Testis (tissue), 3 donors: ENCODE results near the gene NOS1AP. TPM values are rescaled to one million over a fixed set of nuclear protein-coding genes. Genes with fewer than 3 reads are reported as not detected.

Source experiments
- DNase-seq: peaks from one replicate; pipeline ENCODE4 v3.0.0-alpha.2; 2019
- H3K27ac ChIP-seq, 2 donors: fragments of 200-600 bp; sonication (generic); one replicate each; pipeline ENCODE4 v1.5.1; 2019
- H3K27me3 ChIP-seq: fragments of 200-600 bp; sonication (generic); one replicate; pipeline ENCODE4 v1.5.1; 2019
- H3K36me3 ChIP-seq: fragments of 200-600 bp; sonication (generic); one replicate; pipeline ENCODE4 v1.5.1; 2017; ENCODE audit warnings: low read depth; ENCODE audit errors: missing control alignments
- H3K4me1 ChIP-seq: fragments of 200-600 bp; sonication (generic); one replicate; pipeline ENCODE4 v1.5.1; 2019
- H3K4me3 ChIP-seq, 2 donors: fragments of 200-600 bp; sonication (generic); one replicate each; pipeline ENCODE4 v1.5.1; 2017 to 2019
- H3K9me3 ChIP-seq: fragments of 200-600 bp; sonication (generic); one replicate; pipeline ENCODE4 v1.5.1; 2017
- POLR2A ChIP-seq: fragments of 450-650 bp; IDR thresholded peaks from one replicate; pipeline ENCODE4 v1.6.1; 2017; ENCODE audit warnings: antibody characterized with exemption, mild to moderate bottlenecking, moderate library complexity
- WGBS, 2 donors: methylation state at CpG; one replicate each; pipeline ENCODE4 v1.1.5; 2018; 5-methylcytosine and 5-hydroxymethylcytosine counted together
- intact Hi-C: fragments of 100-400 bp; cut with DNase I; formaldehyde crosslinking; loops from one replicate; pipeline ENCODE4 v1.15.1; 2023; ENCODE audit warnings: low total_unique reads
- polyA plus RNA-seq: library from polyadenylated mRNA; stranded (reverse); fragments of 350-450 nt; fragmentation: Illumina TruSeq; extraction: RNeasy Lipid Tissue Mini Kit (QIAGEN cat#74804); gene quantifications from one replicate; pipeline ENCODE4 v1.2.3, GENCODE V29; 2014; ENCODE audit warnings: low read depth, low replicate concordance; ENCODE audit not compliant: insufficient read depth
- total RNA-seq, 2 donors: library from RNA; depleted of rRNA; stranded (reverse); fragments of >200 nt; gene quantifications; one replicate each; pipeline ENCODE4 v1.2.3, GENCODE V29; 2016
- TF ChIP-seq, protein P1 (sequence below), 3 experiments: fragments of 450-650 bp in 2 of 3; fragments of 200-600 bp in 1 of 3; sonication (generic) in 1 of 3; IDR thresholded peaks; one replicate each; pipeline ENCODE4 v1.5.1; 2016 to 2019; ENCODE audit warnings: antibody characterized with exemption in 3 of 3, mild to moderate bottlenecking in 2 of 3, moderate library complexity in 1 of 3

NOS1AP gene
- total and polyA plus RNA-seq, 3 donors from 2014 or later, result 2.1 to 5.1 (median 4.1) TPM

DNA sequence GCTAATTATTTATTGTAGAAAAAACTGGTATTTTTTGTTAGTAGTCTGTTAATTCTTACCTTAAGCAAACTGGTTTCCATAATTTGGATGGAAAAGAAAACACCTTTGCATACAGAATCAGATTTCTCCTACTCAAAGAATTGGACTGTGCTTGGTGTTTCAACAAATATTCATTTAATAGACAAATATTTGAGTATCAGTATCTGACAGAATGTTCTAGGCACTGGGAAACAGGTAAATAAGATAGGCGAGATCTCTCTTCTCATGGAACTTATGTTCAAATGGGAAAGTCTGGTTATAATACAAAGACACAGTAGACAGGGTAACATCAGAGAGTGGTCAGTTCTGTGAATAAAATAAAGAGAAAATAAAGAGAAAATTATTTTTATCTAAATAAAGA, 119.9 kb downstream of the NOS1AP start:
- Histone ChIP-seq H3K4me3 (no peak overlapping the region), H3K27ac (no peak overlapping the region)

DNA sequence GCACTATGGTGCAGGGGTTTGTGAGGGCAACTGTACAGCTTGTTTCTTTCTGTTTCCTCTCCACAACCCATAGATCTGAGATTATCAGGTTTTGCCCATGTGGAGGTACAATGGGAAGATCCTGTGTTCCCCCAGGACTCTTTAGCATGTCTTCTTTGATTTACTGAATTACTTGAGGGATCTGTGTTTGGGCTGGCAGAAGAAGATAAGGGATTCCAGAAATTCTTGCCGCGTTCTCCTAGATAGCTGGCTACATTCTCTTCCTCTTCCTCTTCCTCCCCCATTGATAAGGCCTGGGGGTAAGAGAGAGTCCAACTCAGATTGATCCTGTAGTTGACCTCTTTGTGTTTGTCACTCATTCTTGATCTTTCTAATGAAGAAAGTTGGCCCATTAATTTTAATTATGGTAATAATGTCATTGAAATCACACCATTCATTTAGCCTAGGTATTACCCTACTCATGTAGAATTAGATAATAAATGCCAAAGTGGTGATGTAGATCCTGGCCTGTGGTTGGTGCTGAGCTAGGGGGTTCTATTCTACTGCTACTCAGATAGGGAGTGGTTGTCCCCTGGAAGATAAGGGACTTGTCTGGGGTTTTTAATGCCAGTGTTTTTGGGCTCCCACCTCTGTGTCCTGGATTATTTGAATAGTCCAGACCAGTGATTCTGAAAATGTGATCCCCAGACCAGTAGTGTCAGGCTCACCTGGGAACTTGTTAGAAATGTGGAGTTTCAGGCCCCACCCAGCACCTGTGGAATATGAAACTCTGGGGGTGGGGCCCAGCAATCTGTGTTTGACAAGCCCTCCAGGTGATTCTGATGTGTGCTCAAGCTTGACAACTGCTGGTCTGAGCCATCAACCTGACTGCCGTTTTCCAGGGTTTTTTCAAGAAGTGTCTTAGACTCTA, 122.2 kb downstream of the NOS1AP start:
- no peaks in the 10 kb centered on the region for H3K9me3 ChIP-seq
- 70 to 86% methylated on average over 3 of the region's 3 CpGs for WGBS, 2 donors
- H3K36me3 ChIP-seq, result no peaks in the 10 kb centered on the region
- no peak for DNase-seq
- intact Hi-C loops, result loop anchor here (10.0 kb wide), 1 partner anchor 413 kb away; no protein-coding TSS in a partner anchor
- peaks cover 13% of the 10 kb centered on the region for H3K4me1 ChIP-seq
- no peak overlapping the region for H3K4me3 ChIP-seq
- no peak overlapping the region for H3K27ac ChIP-seq
- no peaks in the 10 kb centered on the region for H3K27me3 ChIP-seq
- TF ChIP-seq POLR2A, result no peak
- TF ChIP-seq, protein P1, sequence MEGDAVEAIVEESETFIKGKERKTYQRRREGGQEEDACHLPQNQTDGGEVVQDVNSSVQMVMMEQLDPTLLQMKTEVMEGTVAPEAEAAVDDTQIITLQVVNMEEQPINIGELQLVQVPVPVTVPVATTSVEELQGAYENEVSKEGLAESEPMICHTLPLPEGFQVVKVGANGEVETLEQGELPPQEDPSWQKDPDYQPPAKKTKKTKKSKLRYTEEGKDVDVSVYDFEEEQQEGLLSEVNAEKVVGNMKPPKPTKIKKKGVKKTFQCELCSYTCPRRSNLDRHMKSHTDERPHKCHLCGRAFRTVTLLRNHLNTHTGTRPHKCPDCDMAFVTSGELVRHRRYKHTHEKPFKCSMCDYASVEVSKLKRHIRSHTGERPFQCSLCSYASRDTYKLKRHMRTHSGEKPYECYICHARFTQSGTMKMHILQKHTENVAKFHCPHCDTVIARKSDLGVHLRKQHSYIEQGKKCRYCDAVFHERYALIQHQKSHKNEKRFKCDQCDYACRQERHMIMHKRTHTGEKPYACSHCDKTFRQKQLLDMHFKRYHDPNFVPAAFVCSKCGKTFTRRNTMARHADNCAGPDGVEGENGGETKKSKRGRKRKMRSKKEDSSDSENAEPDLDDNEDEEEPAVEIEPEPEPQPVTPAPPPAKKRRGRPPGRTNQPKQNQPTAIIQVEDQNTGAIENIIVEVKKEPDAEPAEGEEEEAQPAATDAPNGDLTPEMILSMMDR (IDR thresholded peaks at IDR 0.05), result no peak

More for the DNA sequence above, 119.9 kb downstream of the NOS1AP start:
- H3K36me3 ChIP-seq, result no peaks in the 10 kb centered on the region
- TF ChIP-seq, protein P1 (IDR thresholded peaks at IDR 0.05), result no peak
- TF ChIP-seq POLR2A, result no peak
- no peaks in the 10 kb centered on the region for H3K27me3 ChIP-seq
- peaks cover 13% of the 10 kb centered on the region for H3K4me1 ChIP-seq
- H3K9me3 ChIP-seq, result no peaks in the 10 kb centered on the region
- no peak for DNase-seq
- intact Hi-C loops, result no loop called here
- WGBS, 2 donors, result 96 to 100% methylated on average over 1 of the region's 1 CpG

DNA sequence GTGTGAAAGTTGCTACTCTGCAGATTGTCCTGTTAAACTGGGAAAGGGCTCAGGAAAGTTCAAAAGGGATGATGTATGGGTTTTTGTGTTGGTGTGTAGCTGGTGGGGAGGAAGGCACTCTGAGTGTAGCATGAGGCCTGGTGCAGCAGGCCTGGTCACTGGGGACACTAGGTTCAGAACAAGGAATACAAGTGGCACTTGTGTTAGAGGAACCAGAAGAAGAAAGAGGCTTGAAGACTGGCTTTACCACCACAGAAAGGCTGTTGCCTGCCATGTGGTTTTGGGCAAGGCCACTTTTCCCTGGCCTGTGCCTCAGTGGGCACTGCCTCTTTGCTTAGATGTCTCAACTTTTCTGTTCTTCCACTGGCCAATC, 122.8 kb downstream of the NOS1AP start:
- H3K4me3 ChIP-seq, result no peak overlapping the region
- H3K9me3 ChIP-seq, result no peaks in the 10 kb centered on the region
- no peak for TF ChIP-seq POLR2A
- TF ChIP-seq, protein P1 (IDR thresholded peaks at IDR 0.05), result no peak
- H3K4me1 ChIP-seq, result peaks cover 13% of the 10 kb centered on the region
- H3K27ac ChIP-seq, result no peak overlapping the region
- intact Hi-C loops, result loop anchor here (10.0 kb wide), 1 partner anchor 413 kb away; no protein-coding TSS in a partner anchor
- no peaks in the 10 kb centered on the region for H3K36me3 ChIP-seq
- DNase-seq, result no peak
- H3K27me3 ChIP-seq, result no peaks in the 10 kb centered on the region

DNA sequence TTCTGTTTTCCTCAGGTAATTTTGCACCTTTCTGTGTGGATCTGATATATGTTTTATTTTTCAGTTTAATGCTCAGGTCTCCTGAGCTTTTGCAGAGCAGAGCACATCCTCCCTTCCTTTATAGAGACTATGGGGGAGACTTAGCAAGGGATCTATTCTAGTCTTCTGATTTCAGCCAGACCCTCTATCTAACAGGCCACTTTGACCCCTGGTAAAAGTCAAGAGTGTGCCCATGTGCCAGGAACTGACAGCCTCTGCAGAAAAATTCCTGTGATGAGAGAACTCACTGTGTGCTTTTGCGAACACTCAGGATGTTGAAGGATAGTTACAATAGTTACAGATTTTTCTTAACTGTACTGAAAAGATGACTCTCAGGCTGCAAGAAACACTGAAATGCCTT, 123.3 kb downstream of the NOS1AP start:
- Histone ChIP-seq H3K27ac (no peak overlapping the region), H3K36me3 (no peaks in the 10 kb centered on the region), H3K27me3 (no peaks in the 10 kb centered on the region), H3K4me3 (no peak overlapping the region), H3K4me1 (peaks cover 13% of the 10 kb centered on the region), H3K9me3 (no peaks in the 10 kb centered on the region)
- DNase-seq, result no peak
- 52 to 70% methylated on average over 1 of the region's 1 CpG for WGBS, 2 donors
- intact Hi-C loops, result loop anchor here (10.0 kb wide), 1 partner anchor 412 kb away; no protein-coding TSS in a partner anchor
- TF ChIP-seq, protein P1 (IDR thresholded peaks at IDR 0.05), result no peak
- TF ChIP-seq POLR2A, result no peak
